ENCODE measurements around the gene COQ8A.
"Not testable (repeated sequence)": the region's sequence is repeated elsewhere in the genome, so short reads cannot be mapped to it uniquely, and the experiment has no call there.

DNA sequence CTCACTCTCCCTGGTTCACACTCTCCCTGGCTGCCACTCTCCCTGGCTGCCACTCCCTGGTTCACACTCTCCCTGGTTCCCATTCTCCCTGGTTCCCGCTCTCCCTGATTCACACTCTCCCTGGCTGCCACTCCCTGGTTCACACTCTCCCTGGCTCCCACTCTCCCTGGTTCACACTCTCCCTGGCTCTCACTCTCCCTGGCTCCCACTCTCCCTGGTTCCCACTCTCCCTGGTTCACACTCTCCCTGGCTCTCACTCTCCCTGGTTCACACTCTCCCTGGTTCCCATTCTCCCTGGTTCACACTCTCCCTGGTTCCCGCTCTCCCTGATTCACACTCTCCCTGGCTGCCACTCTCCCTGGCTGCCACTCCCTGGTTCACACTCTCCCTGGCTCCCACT is 15.8 kb downstream of the COQ8A start:
- TF ChIP-seq, protein P1, sequence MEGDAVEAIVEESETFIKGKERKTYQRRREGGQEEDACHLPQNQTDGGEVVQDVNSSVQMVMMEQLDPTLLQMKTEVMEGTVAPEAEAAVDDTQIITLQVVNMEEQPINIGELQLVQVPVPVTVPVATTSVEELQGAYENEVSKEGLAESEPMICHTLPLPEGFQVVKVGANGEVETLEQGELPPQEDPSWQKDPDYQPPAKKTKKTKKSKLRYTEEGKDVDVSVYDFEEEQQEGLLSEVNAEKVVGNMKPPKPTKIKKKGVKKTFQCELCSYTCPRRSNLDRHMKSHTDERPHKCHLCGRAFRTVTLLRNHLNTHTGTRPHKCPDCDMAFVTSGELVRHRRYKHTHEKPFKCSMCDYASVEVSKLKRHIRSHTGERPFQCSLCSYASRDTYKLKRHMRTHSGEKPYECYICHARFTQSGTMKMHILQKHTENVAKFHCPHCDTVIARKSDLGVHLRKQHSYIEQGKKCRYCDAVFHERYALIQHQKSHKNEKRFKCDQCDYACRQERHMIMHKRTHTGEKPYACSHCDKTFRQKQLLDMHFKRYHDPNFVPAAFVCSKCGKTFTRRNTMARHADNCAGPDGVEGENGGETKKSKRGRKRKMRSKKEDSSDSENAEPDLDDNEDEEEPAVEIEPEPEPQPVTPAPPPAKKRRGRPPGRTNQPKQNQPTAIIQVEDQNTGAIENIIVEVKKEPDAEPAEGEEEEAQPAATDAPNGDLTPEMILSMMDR (IDR thresholded peaks at IDR 0.05; ENCODE audit: poor library complexity, severe bottlenecking) = not testable (repeated sequence)
- not testable (repeated sequence) for TF ChIP-seq EZH2 (IDR thresholded peaks at IDR 0.05; ENCODE audit: borderline replicate concordance, insufficient read depth, low read length, poor library complexity, severe bottlenecking); RAD21 (conservative IDR thresholded peaks at IDR 0.05); POLR2AphosphoS5 (IDR thresholded peaks at IDR 0.05); SMC3 (conservative IDR thresholded peaks at IDR 0.05; ENCODE audit: poor library complexity)

Measured in neural cell (in vitro differentiated cells).